ENCODE data around the gene TBATA.

TBATA gene

GRCh38 chr10:70816220-70816894, 31.2 kb upstream of the TBATA start:
- DNase-seq (ENCODE audit: low read depth): peak; percentile 85
- peak overlapping the region; percentile 83 for H3K4me3 ChIP-seq (ENCODE audit: control insufficient read depth, low read depth, low read length)

GRCh38 chr10:70815504-70816219, 30.5 kb upstream of the TBATA start, which contains the start of gene SGPL1:
Gene SGPL1 (plus strand): TSS chr10:70815948. CDS start chr10:70816854, 906 bp downstream.
- TF ChIP-seq, protein P1, sequence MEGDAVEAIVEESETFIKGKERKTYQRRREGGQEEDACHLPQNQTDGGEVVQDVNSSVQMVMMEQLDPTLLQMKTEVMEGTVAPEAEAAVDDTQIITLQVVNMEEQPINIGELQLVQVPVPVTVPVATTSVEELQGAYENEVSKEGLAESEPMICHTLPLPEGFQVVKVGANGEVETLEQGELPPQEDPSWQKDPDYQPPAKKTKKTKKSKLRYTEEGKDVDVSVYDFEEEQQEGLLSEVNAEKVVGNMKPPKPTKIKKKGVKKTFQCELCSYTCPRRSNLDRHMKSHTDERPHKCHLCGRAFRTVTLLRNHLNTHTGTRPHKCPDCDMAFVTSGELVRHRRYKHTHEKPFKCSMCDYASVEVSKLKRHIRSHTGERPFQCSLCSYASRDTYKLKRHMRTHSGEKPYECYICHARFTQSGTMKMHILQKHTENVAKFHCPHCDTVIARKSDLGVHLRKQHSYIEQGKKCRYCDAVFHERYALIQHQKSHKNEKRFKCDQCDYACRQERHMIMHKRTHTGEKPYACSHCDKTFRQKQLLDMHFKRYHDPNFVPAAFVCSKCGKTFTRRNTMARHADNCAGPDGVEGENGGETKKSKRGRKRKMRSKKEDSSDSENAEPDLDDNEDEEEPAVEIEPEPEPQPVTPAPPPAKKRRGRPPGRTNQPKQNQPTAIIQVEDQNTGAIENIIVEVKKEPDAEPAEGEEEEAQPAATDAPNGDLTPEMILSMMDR (conservative IDR thresholded peaks at IDR 0.05; ENCODE audit: control insufficient read depth, insufficient read depth, low read depth, low read length): peak; percentile 57
- H3K4me3 ChIP-seq (ENCODE audit: control insufficient read depth, low read depth, low read length): peak within 1 kb of the TSS; percentile 83
- DNase-seq (ENCODE audit: low read depth): peak; percentile 70

More at GRCh38 chr10:70816220-70816894, 31.2 kb upstream of the TBATA start:
- TF ChIP-seq, protein P1 (conservative IDR thresholded peaks at IDR 0.05; ENCODE audit: control insufficient read depth, insufficient read depth, low read depth, low read length): no peak

DNA sequence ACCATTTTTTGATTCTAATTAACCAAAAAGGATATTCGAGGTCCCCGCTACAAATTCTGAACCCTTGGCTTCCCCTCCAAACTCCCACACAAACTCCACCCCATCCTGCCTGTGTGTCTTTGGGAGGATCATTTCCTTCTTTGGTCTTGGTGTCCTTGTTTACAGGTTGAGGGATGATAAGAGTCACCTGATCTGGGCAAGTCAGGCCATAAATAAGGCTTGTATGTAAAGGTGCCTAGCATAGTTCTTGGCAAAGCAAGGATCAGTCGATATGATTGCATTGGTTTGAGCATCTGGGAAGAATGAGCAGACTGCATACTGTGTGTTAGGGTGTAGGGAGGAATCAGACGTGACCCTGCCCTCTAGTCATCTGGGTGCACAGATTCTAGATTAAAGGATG, 28.9 kb upstream of the TBATA start:
- H3K4me3 ChIP-seq (ENCODE audit: control insufficient read depth, low read depth, low read length): no peak overlapping the region
- TF ChIP-seq, protein P1 (conservative IDR thresholded peaks at IDR 0.05; ENCODE audit: control insufficient read depth, insufficient read depth, low read depth, low read length): no peak
- DNase-seq (ENCODE audit: low read depth): no peak

DNA sequence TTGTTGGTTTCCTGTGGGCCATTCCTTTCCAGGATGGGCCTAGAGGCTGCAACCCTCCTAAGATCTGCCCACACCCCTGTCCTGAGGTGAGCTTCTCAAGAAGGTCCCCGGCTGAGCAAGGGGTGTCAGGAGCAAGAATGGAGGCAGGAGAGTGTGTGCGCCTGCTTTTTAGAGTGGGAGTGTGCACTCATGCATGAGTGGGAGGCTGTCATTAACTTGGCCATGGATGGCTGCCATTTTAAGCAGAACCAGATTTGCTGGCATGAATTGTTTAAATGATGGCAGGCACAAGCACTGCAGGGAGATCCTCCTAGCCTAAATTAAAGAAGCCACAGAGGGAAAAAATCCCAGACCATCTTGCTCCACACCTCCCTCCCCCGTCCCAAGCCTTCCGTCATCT, 27.6 kb upstream of the TBATA start:
- DNase-seq (ENCODE audit: low read depth): no peak
- H3K4me3 ChIP-seq (ENCODE audit: control insufficient read depth, low read depth, low read length): no peak overlapping the region
- TF ChIP-seq, protein P1 (conservative IDR thresholded peaks at IDR 0.05; ENCODE audit: control insufficient read depth, insufficient read depth, low read depth, low read length): no peak

- no peak overlapping the region for H3K4me3 ChIP-seq (ENCODE audit: control insufficient read depth, low read depth, low read length)
- TF ChIP-seq, protein P1 (conservative IDR thresholded peaks at IDR 0.05; ENCODE audit: control insufficient read depth, insufficient read depth, low read depth, low read length): no peak
- DNase-seq (ENCODE audit: low read depth): no peak
These were observed 26.7 kb upstream of the TBATA start for GRCh38 chr10:70811881-70812280.

DNA sequence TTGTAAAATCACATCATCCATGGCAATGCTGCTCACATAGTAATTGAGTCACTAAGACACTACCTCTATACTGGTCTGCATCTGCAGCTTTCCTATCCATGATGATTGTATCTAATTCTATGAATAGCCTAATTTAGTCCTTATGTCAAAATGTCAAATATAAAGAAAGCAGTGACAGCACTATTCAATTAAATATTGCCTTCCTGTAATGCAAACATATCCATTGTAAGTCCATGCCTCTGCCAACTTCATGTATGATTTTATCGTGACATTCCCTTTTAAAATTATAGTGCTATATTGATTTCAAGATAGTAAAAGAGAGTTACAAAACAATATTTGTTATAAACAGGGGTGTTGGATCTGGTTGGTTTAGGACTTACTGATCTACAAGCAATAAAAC, 25.8 kb upstream of the TBATA start:
- TF ChIP-seq, protein P1 (conservative IDR thresholded peaks at IDR 0.05; ENCODE audit: control insufficient read depth, insufficient read depth, low read depth, low read length): no peak
- H3K4me3 ChIP-seq (ENCODE audit: control insufficient read depth, low read depth, low read length): no peak overlapping the region
- DNase-seq (ENCODE audit: low read depth): no peak

All from fibroblast of mammary gland (primary cell).